Caco-2 (cell line): Measurements from ENCODE around the gene CNTD1. TPM values are rescaled to one million over a fixed set of nuclear protein-coding genes. Genes with fewer than 3 reads are reported as not detected.

Experiments used
- BruUV-seq: library from RNA; stranded (reverse); fragments of 400-500 nt; replicated peaks from 2 replicates; lab custom pipeline; 2021; lab: Mats Ljungman, UMichigan
- CTCF ChIA-PET: fragments of 300-600 bp; sonication (Branson Sonifier 250); formaldehyde crosslinking; loops from one replicate; lab custom pipeline; 2022; ENCODE audit warnings: antibody characterized with exemption; lab: Charles Lee
- POLR2A ChIA-PET: fragments of 300-600 bp; sonication (Branson Sonifier 250); formaldehyde crosslinking; loops from one replicate; lab custom pipeline; 2022; ENCODE audit warnings: antibody characterized with exemption; lab: Charles Lee
- DNase-seq, 2 experiments: peaks; one replicate each; pipeline versions ENCODE4 v3.0.0 to v3.0.0-alpha.2; 2020 to 2022
- H3K27me3 ChIP-seq: replicated peaks from 2 replicates; pipeline ENCODE4 v1.6.0; 2011; ENCODE audit warnings: low read length; ENCODE audit not compliant: control insufficient read depth, insufficient read depth
- H3K36me3 ChIP-seq: 2 replicates; pipeline ENCODE4 v1.5.1; 2011; ENCODE audit warnings: low read length; ENCODE audit not compliant: control insufficient read depth, insufficient read depth
- H3K4me1 ChIP-seq: fragments of 250-450 bp; sonication (Bioruptor Pico); 2 replicates; pipeline ENCODE4 v1.5.1; 2020; ENCODE audit warnings: mild to moderate bottlenecking
- H3K4me3 ChIP-seq: 2 replicates; pipeline ENCODE4 v1.5.1; 2011; ENCODE audit warnings: low read depth, mild to moderate bottlenecking, control low read depth, low read length
- H3K9me3 ChIP-seq: fragments of 250-450 bp; sonication (Bioruptor Pico); 2 replicates; pipeline ENCODE4 v1.5.1; 2020; ENCODE audit warnings: mild to moderate bottlenecking, moderate library complexity
- H3K27ac Mint-ChIP-seq: one replicate; pipeline ENCODE4 v1.8.0; 2022; ENCODE audit warnings: mixed read lengths; ENCODE audit not compliant: unreplicated experiment
- H3K27me3 Mint-ChIP-seq: one replicate; pipeline ENCODE4 v1.8.0; 2022; ENCODE audit warnings: mixed read lengths; ENCODE audit not compliant: insufficient read depth, unreplicated experiment
- H3K36me3 Mint-ChIP-seq: one replicate; pipeline ENCODE4 v1.8.0; 2022; ENCODE audit warnings: mild to moderate bottlenecking, mixed read lengths; ENCODE audit not compliant: insufficient read depth, unreplicated experiment
- H3K4me1 Mint-ChIP-seq: one replicate; pipeline ENCODE4 v1.8.0; 2022; ENCODE audit warnings: low read depth, mixed read lengths; ENCODE audit not compliant: unreplicated experiment
- H3K4me3 Mint-ChIP-seq: one replicate; pipeline ENCODE4 v1.8.0; 2022; ENCODE audit warnings: mild to moderate bottlenecking, moderate library complexity, mixed read lengths; ENCODE audit not compliant: unreplicated experiment
- H3K9me3 Mint-ChIP-seq: one replicate; pipeline ENCODE4 v1.8.0; 2022; ENCODE audit warnings: mixed read lengths; ENCODE audit not compliant: unreplicated experiment
- intact Hi-C: fragments of 100-400 bp; cut with micrococcal nuclease; formaldehyde crosslinking; loops from one replicate; pipeline ENCODE4 v1.10.0; 2022; ENCODE audit not compliant: unreplicated experiment
- total RNA-seq: library from RNA; stranded (reverse); gene quantifications from 2 replicates; pipeline ENCODE4 v1.2.3, GENCODE V29; 2022
- TF ChIP-seq, protein P1 (sequence below), 2 experiments: fragments of 200-600 bp in 1 of 2; IDR thresholded peaks; 1 replicate in 1 of 2; 2 replicates in 1 of 2; pipeline versions ENCODE4 v1.5.1 to v1.8.0; 2011 to 2022; ENCODE audit warnings: antibody characterized with exemption in 1 of 2, control low read depth in 1 of 2, inconsistent platforms in 1 of 2, low read depth in 1 of 2, low read length in 1 of 2, mild to moderate bottlenecking in 1 of 2, moderate library complexity in 1 of 2; ENCODE audit not compliant: insufficient read depth in 1 of 2, severe bottlenecking in 1 of 2, unreplicated experiment in 1 of 2

CNTD1 gene
- total RNA-seq, 1 experiment from 2014 or later, result 1.7 TPM

DNA sequence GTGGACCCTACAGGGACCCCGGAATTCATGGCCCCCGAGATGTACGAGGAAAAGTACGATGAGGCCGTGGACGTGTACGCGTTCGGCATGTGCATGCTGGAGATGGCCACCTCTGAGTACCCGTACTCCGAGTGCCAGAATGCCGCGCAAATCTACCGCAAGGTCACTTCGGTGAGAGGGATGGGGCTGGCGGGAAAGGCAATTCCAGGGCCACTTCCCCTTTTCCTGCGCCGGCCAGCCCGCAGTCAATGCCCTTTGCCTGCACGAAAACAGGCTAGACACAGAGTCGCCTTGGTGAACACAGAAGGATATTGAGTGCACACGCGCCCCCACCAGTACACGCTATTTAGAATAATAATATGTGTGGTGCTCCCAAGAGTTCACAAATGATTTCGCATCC lies 14.3 kb upstream of the CNTD1 start:
- TF ChIP-seq, protein P1, sequence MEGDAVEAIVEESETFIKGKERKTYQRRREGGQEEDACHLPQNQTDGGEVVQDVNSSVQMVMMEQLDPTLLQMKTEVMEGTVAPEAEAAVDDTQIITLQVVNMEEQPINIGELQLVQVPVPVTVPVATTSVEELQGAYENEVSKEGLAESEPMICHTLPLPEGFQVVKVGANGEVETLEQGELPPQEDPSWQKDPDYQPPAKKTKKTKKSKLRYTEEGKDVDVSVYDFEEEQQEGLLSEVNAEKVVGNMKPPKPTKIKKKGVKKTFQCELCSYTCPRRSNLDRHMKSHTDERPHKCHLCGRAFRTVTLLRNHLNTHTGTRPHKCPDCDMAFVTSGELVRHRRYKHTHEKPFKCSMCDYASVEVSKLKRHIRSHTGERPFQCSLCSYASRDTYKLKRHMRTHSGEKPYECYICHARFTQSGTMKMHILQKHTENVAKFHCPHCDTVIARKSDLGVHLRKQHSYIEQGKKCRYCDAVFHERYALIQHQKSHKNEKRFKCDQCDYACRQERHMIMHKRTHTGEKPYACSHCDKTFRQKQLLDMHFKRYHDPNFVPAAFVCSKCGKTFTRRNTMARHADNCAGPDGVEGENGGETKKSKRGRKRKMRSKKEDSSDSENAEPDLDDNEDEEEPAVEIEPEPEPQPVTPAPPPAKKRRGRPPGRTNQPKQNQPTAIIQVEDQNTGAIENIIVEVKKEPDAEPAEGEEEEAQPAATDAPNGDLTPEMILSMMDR (IDR thresholded peaks at IDR 0.05; ENCODE audit: insufficient read depth in 1 of 2, low read depth in 1 of 2, low read length in 1 of 2, severe bottlenecking in 1 of 2, unreplicated experiment in 1 of 2), result no peak
- Histone ChIP-seq H3K27me3 (no peaks in the 10 kb centered on the region), H3K4me1 (peaks cover 28% of the 10 kb centered on the region), H3K9me3 (no peaks in the 10 kb centered on the region), H3K4me3 (no peak overlapping the region), H3K36me3 (no peaks in the 10 kb centered on the region; the same call in 1 of the 2 replicates)
- Mint-ChIP-seq H3K4me3 (no peak overlapping the region), H3K36me3 (peaks cover 22% of the 10 kb centered on the region), H3K27ac (no peak overlapping the region), H3K27me3 (no peaks in the 10 kb centered on the region), H3K4me1 (peaks cover 16% of the 10 kb centered on the region), H3K9me3 (no peaks in the 10 kb centered on the region)
- ChIA-PET POLR2A (no interaction called here), CTCF (no interaction called here)
- no peak for DNase-seq
- intact Hi-C loops, result loop anchor here (5.0 kb wide), 1 partner anchor 38 kb away; the partner anchor contains the start of gene BECN1
- BruUV-seq, result no TSS peak

DNA sequence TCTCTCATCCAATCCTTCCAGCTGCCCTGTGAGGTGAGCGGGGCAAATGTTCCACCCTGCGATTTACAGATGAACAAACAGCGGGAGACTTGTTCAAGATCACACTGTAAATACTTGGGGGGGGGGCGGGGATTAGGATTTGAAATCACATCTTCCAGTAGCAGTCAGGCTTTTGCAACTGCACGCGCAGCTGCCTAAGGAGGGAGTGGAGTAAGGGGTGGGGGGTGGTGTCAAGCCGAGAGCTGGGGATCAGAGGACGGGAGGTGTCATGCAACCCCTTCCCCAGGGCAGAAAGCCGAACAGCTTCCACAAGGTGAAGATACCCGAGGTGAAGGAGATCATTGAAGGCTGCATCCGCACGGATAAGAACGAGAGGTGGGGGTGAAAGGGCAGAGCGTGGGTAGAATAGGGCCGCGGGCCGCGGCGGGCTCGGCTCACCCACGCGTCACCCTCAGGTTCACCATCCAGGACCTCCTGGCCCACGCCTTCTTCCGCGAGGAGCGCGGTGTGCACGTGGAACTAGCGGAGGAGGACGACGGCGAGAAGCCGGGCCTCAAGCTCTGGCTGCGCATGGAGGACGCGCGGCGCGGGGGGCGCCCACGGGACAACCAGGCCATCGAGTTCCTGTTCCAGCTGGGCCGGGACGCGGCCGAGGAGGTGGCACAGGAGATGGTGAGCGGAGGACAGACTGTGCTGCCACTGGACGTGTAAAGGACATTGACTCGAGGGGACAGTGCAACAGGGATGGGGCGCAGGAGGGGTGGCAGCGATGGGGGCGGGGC lies 13.7 kb upstream of the CNTD1 start:
- Histone ChIP-seq H3K4me1 (peaks cover 22% of the 10 kb centered on the region), H3K9me3 (no peaks in the 10 kb centered on the region), H3K27me3 (no peaks in the 10 kb centered on the region), H3K36me3 (no peaks in the 10 kb centered on the region; the same call in 1 of the 2 replicates), H3K4me3 (no peak overlapping the region)
- TF ChIP-seq, protein P1 (IDR thresholded peaks at IDR 0.05; ENCODE audit: insufficient read depth in 1 of 2, low read depth in 1 of 2, low read length in 1 of 2, severe bottlenecking in 1 of 2, unreplicated experiment in 1 of 2), result no peak
- POLR2A ChIA-PET, result no interaction called here
- BruUV-seq, result no TSS peak
- Mint-ChIP-seq H3K4me3 (no peak overlapping the region), H3K9me3 (peaks cover 4% of the 10 kb centered on the region), H3K4me1 (peaks cover 11% of the 10 kb centered on the region), H3K36me3 (peaks cover 18% of the 10 kb centered on the region), H3K27ac (no peak overlapping the region), H3K27me3 (no peaks in the 10 kb centered on the region)
- CTCF ChIA-PET, result no interaction called here
- intact Hi-C loops, result loop anchor here (5.0 kb wide), 1 partner anchor 37 kb away; the partner anchor contains the start of gene BECN1
- DNase-seq, result no peak

DNA sequence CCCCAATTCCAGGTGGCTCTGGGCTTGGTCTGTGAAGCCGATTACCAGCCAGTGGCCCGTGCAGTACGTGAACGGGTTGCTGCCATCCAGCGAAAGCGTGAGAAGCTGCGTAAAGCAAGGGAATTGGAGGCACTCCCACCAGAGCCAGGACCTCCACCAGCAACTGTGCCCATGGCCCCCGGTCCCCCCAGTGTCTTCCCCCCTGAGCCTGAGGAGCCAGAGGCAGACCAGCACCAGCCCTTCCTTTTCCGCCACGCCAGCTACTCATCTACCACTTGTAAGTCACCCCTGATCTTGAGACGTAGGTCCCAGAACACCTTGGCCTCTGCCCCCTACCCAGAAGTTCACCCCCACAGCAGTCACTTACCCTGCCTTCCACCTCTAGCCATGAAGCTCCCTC lies 11.4 kb upstream of the CNTD1 start:
- Mint-ChIP-seq H3K27me3 (no peaks in the 10 kb centered on the region), H3K36me3 (peaks cover 7% of the 10 kb centered on the region), H3K27ac (no peak overlapping the region), H3K4me3 (no peak overlapping the region), H3K4me1 (peaks cover 10% of the 10 kb centered on the region), H3K9me3 (peaks cover 10% of the 10 kb centered on the region)
- no peaks in the 10 kb centered on the region for H3K9me3 ChIP-seq
- ChIA-PET CTCF (no interaction called here), POLR2A (no interaction called here)
- TF ChIP-seq, protein P1 (IDR thresholded peaks at IDR 0.05; ENCODE audit: insufficient read depth in 1 of 2, low read depth in 1 of 2, low read length in 1 of 2, severe bottlenecking in 1 of 2, unreplicated experiment in 1 of 2), result no peak
- peaks cover 13% of the 10 kb centered on the region for H3K4me1 ChIP-seq
- intact Hi-C loops, result no loop called here
- H3K4me3 ChIP-seq, result no peak overlapping the region
- no peaks in the 10 kb centered on the region for H3K27me3 ChIP-seq
- DNase-seq, result no peak
- H3K36me3 ChIP-seq, result no peaks in the 10 kb centered on the region; the same call in none of the 2 replicates
- no TSS peak for BruUV-seq
